Hematopoietic multipotent progenitor cell treated with erythropoietin and hydrocortisone succinate and interleukin-3 and kit ligand, for 4 days (in vitro differentiated cells): ENCODE data around the gene EFNA2.
A peak's percentile ranks its signal among the peaks of the same experiment; 100 is the strongest.

Experiments used
- DNase-seq: peaks from one replicate; pipeline ENCODE4 v3.0.0-alpha.2; 2015

EFNA2 gene

DNA sequence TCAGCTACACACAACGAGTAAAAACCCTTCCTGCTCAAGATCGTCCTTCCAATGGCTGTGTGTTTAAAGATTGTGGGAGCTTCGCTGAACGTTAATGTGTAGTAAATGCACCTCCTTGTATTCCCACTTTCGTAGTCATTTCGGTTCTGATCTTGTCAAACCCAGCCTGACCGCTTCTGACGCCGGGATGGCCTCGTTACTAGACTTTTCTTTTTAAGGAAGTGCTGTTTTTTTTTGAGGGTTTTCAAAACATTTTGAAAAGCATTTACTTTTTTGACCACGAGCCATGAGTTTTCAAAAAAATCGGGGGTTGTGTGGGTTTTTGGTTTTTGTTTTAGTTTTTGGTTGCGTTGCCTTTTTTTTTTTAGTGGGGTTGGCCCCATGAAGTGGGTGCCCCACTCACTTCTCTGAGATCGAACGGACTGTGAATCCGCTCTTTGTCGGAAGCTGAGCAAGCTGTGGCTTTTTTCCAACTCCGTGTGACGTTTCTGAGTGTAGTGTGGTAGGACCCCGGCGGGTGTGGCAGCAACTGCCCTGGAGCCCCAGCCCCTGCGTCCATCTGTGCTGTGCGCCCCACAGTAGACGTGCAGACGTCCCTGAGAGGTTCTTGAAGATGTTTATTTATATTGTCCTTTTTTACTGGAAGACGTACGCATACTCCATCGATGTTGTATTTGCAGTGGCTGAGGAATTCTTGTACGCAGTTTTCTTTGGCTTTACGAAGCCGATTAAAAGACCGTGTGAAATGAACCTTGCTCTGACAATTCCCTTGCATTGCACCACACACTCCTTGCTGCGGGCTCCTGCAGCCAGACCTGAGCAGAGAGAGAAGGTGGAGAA is 13.0 kb upstream of the EFNA2 start:
- DNase-seq, result no peak

GRCh38 chr19:1273263-1274041 is 12.2 kb upstream of the EFNA2 start:
- no peak for DNase-seq

DNA sequence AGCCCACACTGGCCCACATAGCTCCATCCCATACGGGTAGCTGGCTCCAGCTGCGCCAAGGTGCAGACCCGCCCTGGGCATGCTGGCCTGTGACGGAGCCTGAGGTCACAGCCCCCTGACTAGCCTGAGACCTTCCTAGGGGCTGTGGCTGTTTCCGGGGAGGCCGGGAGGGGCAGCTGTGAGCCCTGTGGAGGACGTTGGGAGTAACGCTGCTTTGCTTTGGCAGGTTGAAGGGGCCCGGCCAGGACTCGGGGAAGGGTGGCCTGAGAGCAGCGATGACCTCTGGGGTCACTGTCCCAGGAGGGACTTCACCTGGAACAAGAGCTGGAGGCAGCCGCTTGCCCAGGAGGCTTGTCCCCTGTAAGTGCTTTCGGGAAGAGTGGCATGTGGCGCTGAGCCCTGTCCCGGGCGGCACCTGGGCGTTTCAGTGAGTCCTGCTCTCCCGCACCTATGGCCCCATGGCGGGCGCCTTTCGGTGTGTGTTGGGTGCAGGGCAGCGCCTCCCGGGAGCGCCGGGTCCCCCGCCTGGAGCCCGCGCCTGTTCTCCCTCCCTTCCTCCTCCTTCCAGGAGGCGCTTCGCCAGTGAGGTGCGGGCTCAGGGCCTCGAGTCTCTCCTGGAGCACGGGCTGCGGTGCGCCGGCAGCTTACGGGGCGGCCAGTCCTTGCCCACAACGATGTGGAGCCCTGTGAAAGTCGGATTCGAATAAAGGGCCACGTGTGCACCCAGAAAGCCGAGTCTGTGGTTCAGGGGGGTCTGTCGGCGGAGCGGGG is 11.4 kb upstream of the EFNA2 start:
- no peak for DNase-seq

GRCh38 chr19:1274852-1275259 is 10.8 kb upstream of the EFNA2 start:
- DNase-seq, result no peak

DNA sequence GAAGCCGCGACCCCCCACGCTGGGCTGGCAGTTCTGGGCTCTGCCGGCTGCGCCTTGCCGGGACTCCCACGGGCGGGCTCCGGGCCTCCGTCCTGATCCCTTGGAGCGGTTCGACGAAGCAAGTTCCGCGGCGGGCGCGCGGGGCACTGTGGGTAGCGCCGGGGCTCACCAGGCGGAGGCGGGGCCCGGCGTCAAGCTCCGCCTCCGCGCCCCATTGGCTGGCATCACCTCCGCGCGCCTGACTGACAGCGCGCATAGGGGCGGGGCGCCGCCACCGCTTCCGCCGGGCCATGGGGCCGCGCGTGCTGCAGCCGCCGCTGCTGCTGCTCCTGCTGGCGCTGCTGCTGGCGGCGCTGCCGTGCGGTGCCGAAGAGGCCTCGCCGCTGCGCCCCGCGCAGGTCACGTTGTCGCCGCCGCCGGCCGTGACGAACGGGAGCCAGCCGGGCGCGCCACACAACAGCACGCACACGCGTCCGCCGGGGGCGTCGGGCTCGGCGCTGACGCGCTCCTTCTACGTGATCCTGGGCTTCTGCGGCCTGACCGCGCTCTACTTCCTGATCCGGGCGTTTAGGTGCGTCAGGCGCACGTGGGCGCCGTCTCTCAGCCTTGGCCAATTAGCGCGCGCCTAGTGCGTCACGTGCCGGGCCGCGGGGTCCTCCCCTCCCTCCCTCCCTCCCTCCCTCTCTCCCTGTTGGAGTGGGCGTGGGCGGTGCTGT is 10.3 kb upstream of the EFNA2 start, which contains the start of gene FAM174C:
Gene FAM174C, plus strand, starts transcription at position 271 of the 716 bp plus-strand sequence. Its CDS starts 20 bp downstream, at position 291.
- DNase-seq, result peak; percentile 99

GRCh38 chr19:1275976-1276627 is 9.6 kb upstream of the EFNA2 start:
- DNase-seq, result no peak

DNA sequence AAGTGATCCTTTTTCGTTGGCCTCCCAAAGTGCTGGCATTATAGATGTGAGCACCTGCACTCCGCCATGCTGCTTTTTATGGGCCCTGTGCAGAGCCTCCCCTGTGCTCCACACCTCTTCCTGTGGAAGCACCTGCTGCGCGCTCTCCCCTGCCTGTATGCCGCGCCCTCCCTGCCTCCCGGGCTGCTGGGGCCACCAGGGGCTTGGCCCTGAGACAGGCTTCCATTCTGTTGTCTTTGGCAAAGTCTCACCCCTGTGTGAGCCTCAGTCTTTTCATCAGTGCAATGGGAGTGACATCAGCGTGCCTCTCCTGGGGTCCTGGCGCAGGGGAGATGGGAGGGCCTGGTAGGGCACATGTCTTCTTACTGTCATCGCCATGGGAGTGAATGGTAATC is 9.0 kb upstream of the EFNA2 start:
- DNase-seq, result no peak

DNA sequence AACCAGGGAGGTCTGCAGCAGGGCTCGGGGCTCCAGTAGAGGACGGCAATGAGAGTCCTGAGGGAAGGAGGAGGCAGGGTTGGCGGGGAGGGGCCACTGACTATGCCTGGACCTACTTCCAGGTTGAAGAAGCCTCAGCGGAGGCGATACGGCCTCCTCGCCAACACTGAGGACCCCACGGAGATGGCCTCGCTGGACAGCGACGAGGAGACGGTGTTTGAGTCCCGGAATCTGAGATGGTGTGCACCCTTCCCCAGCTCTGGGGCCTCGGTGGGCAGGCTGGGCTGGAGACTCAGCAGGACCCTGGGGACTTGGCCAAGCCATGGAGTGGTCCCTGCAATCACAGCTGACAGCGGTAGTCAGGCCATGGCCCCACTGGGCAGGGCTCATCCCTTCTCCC is 8.6 kb upstream of the EFNA2 start:
- DNase-seq, result no peak

DNA sequence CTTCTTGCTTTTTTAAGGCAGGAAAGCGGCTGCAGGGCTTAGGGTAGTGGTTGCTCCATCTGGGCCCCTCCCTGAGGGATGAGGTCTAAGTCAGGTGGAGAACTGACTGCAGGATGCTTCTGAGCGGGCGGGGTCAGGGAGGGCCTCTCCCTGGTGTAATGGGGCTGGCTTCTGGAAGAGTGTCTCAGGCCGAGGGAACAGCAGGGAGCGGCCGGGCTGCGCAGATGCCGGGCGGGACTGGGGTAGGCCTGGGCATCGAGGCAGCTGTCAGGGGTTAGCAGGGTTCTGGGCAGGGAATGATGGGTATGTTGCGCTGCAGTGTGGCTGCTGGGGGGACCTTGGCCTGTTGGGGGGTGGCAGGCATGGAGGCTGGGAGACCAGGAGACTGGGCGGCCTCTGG is 7.6 kb upstream of the EFNA2 start:
- no peak for DNase-seq

DNA sequence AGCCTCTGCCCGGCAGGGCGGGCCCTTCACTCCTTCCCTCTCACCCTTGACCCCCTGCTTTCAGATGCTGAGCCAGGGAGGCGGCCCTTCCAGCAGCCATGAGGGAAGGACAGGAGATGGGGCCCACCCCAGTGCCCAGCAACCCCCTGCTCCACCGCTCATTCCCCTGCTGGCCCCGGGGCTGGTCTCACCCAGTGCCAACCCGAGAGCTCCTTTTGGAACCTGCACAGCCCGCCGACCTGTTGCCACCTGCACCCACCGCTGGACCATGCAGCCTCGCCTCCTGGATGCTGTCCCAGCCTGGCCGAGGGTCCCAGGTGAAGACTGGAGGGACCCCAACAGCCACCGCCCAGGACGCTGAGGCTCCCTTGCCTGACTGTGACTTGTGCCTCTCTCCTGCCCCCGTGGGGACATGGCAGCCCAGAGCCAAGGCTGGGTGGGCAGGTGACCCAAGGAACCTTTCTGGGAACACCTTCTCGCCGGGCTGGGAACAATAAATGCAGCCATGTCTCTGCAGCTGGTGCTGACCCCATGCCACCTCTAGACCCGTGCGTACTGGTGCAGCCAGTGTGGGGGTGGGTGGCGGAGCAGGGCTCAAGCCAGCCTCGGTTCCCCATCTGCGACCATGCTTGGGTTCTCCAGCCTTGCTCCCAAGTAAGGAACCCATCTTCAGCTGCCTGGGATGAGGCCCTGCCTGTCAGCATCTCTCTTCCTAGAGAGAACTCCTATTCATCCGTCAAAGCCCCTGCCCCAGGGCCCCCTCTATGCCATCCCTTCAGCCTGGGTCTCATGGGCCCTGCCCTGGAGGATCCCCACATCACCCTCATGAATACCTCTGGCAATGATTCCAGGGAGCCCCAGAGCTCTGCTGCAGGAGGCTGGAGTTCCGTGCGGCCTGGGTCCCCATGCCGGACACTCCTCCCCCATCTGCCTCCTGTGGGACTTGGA is 6.7 kb upstream of the EFNA2 start:
- no peak for DNase-seq

- peak; percentile 91 for DNase-seq
Observed at GRCh38 chr19:1279782-1280341, 5.8 kb upstream of the EFNA2 start.

DNA sequence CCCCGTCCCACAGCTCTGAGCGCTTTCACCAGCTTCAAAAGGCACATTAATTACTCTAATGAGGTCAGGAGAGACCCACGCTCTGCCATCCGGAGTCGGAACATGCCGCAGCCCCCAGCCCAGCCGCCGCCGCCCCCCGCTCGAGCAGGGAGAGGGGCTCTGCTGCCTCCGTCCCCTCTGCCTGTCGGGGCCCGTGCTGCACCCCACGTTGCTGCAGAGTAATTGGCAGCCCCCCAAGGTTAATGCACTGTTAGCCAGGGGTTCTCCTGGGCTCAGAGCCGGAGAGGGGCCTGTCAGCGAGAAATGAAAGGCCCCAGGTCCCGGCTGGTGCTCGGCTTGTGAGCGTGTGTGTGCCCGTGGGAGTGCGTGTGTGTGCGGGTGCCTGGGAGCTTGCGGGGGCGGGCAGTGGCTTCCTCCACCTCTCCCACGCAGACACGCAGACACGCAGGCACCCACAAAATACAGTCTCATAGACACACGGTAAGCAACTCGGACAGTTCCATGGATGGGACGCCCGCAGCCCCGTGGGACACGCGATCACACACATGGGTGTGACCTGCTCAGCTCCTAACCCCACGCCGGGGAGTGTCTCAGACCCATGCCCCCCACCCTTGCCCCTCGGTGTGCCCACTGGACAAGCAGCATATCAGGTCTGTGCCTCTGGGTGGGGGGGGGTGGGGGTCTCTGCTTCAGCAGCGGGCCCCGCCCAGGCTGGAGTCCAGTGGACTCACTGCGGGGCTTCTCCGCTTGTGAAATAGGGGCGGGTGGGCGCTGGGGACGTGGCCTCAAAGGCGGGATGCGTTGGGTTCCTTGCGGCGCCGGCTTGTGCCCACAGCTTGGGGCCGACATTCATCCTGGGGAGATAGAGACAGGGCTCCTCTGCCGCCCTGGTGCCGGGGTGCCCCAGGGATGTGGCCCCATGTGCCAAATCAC is 4.8 kb upstream of the EFNA2 start:
- DNase-seq, result no peak

DNA sequence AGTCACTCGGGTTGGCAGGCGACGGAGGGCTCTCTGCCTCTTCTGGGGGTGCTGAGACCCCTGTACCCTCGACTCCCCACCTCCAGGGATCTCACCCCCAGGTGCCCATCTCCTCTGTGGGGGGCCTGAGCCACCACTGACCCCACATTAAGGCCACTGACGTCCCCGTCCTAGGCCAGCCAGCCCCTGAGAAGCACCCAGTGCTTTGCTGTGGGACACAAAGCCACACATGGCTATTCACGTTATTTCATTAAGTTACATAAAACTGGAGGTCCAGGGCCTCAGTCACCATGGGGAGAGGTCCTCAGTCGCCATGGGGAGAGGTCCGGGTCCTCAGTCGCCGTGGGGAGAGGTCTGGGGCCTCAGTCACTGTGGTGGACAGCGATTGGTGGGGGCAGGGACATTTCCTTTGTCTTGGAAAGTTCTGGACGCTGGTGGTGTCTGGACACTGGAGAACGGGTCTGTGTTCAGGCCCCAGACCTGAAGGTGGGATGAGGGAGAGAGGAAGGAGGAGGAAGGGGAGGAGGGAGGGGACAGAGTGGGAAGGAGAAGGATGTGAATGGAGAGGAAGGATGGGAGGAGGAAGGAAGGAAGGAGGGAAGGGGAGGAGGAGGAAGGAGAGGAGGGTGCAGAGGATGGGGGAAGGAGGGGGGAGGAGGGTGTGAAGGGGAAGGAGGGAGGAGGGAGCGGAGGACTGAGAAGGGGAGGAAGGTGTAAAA is 3.9 kb upstream of the EFNA2 start:
- no peak for DNase-seq

GRCh38 chr19:1282588-1283206 is 3.0 kb upstream of the EFNA2 start:
- DNase-seq, result no peak

- no peak for DNase-seq
Observed at GRCh38 chr19:1283207-1283916, 2.3 kb upstream of the EFNA2 start.

- DNase-seq, result no peak
Observed at GRCh38 chr19:1283917-1284292, 1.8 kb upstream of the EFNA2 start.

GRCh38 chr19:1284293-1284978 is 1.2 kb upstream of the EFNA2 start:
- no peak for DNase-seq
